ENCODE results near the gene RHPN2.
A peak's percentile ranks its signal among the peaks of the same experiment; 100 is the strongest.
"Not testable (repeated sequence)": the region's sequence is repeated elsewhere in the genome, so short reads cannot be mapped to it uniquely, and the experiment has no call there.

Gene RHPN2

GRCh38 chr19:33026602-33027001, 38.1 kb downstream of the RHPN2 start:
- not testable (repeated sequence) for DNase-seq (ENCODE audit: low spot score)

DNA sequence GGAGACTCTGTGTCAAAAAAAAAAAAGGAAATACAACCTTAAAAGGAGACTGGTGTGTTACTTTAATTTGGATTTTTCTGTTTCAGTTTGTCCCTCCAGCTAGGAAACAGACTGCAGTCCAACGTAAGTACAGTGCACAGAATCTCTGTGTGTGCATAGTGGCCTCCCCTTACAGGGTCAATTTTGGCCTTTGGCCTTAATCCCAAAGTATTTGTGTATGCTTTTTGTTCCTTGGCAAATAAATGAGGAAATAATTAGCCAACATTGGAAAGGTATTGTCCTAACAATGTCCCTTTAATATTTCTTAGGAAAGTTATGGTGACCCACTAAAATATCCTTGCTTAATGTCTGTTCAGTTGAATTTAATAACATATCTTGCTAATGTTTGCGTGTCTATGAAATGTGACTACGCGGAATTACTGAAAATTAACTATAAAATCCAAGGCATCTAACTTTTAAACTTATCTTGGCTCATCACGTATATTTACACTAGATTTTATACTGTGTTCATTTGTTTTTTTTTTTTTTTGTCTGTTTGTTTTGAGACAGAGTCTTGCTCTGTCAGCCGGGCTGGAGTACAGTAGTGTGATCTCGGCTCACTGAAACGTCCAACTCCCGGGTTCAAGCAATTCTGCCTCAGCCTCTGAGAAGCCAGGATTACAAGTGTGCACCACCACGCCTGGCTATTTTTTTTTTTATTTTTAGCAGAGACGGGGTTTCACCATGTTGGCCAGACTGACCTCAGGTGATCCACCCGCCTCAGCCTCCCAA, 39.0 kb downstream of the RHPN2 start:
- not testable (repeated sequence) for DNase-seq (ENCODE audit: low spot score)

- no peak for DNase-seq (ENCODE audit: low spot score)
Measured at GRCh38 chr19:33024398-33024797, 40.3 kb downstream of the RHPN2 start.

DNA sequence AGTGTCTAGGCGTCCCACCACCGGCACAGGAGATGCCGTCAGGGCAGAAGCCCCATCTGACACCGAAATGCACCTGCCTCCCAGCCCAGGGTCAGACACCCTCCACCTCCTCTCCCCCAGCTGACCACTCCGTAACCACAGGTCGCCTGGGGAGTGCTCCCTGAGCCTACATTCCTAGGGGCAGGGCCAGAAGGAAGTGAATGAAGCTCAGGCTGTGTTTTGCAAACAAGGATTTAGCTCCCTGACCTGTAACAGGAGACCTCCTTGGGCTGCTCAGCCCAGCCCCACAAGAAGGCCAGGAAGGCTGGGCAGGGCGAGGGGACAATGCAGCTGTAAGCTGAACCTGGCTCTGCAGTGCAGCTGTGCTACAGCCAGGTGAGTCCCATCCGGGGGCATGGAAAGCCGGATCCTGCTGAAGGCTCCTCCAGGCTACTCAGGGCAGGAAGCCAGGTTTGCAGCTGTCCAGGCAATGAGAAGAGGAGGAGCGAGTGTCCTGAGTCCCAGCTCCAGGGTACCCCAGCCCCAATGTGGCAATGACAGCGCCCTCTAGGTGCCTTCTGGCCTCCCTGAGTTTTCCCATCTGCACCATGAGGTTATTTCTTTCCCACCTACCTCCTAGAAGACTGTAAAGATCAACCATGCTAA, 42.1 kb downstream of the RHPN2 start:
- no peak for DNase-seq (ENCODE audit: low spot score)

DNA sequence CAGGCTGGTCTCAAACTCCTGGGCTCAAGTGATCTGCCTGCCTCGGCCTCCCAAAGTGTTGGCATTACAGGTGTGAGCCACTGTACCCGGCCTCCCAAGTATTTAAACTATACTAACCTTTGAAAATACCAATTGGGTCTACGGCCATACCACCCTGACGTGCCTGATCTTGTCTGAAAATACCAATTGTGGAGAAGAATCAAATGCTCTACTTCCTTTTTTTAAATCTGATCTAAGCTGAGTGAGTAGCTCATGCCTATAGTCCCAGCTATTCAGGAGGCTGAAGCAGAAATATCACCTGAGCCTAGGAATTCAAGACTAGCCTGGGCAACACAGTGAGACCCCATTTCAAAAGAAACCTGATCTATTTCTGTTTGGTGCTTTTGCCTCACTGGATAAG, 53.8 kb downstream of the RHPN2 start:
- not testable (repeated sequence) for DNase-seq (ENCODE audit: low spot score)

- no peak for DNase-seq (ENCODE audit: low spot score)
Measured at GRCh38 chr19:33008738-33009137, 56.0 kb downstream of the RHPN2 start.

DNA sequence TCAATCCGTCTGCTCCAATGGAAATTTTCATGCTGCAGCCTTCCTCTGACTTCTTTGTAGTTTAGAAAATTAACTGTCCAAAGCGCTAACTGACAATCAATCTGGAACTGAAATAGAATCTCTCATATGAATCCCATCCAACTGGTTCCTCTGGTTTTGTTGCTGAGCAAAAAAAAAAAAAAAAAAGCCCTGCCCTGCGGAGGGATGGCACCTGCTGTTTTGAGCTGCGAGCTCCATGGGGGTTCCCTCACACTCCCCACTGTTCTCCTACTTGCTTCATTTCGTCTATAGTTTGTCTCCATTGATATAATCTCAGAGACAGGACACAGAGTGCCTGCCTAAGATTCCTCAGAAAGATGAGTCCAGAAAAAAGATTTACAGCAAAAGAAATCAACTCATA, 59.2 kb downstream of the RHPN2 start:
- no peak for DNase-seq (ENCODE audit: low spot score)

GRCh38 chr19:33003424-33004024, 61.2 kb downstream of the RHPN2 start:
- DNase-seq (ENCODE audit: low spot score): not testable (repeated sequence)

DNA sequence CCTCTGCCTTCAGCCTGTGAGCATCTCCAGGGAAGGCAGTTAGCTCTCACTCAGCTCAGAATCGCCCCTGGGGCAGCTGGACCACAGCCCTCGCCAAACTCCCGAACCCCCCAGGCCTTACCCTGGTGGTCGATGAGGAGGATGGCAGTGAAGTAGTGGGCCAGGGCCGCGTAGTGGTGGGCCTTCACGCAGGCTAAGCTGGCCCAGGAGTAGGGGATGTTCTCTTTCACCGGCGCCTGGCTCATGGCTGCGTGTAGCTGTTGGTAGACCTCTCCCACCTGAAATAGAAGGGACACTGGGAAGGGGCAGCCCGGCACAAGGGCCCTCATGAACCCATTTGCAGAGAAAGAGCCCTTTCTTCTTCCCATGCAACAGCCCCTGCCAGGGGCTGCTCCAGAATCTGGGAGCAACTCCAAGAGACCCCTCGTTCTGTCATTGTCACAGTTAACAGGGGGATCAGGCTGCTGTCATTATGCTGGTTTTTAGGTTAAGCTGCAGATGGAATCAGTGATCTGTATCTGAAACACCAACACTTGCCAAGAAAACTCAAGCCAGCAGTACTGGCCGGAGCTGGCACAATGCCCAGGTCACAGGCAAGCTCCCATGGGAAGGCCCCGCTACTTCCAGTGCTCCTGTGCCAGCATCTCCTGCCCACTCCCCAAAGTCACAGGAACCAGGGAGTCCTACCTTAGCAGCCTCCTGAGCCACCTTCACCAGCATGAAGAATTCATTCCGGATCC, 62.4 kb downstream of the RHPN2 start:
- DNase-seq (ENCODE audit: low spot score): not testable (repeated sequence)

DNA sequence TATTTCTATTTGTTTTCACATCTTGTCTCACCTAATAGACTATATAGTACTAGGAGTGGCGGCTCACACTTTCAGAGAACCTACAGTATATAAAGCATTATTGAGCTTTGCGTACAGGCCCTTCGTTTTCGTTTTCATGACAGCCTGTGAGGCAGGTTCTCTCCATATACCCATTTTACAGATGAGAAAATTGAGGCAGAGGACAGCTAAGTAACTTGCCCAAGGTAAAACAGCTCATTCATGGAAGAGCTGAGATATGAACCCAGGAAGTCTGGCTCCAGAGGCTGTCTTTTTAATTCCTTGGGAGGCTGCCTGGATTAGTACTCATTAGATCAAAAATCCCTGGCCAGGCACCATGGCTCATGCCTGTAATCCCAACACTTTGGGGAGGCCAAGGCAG, 63.8 kb downstream of the RHPN2 start:
- no peak for DNase-seq (ENCODE audit: low spot score)

DNA sequence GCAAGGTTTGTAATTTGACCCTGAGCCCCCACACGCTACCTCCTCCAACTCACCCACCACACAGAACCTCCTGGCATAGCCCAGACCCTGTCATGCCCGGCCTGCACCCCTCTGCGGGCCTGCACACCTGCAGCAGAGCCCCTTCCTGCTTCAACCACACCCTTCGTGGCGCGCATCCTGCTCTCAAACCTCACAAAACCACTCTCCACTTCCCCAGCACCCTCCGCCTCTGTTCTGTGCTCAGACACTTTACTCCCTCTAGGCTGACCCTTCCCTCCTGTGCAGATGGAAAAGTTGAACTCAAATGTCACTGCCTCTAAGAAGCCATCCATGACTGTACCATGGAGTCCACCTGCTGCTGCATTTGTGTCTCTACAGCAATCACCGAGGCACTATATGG, 64.2 kb downstream of the RHPN2 start:
- DNase-seq (ENCODE audit: low spot score): no peak

- DNase-seq (ENCODE audit: low spot score): no peak
Measured at GRCh38 chr19:32998722-32999121, 66.0 kb downstream of the RHPN2 start.

DNA sequence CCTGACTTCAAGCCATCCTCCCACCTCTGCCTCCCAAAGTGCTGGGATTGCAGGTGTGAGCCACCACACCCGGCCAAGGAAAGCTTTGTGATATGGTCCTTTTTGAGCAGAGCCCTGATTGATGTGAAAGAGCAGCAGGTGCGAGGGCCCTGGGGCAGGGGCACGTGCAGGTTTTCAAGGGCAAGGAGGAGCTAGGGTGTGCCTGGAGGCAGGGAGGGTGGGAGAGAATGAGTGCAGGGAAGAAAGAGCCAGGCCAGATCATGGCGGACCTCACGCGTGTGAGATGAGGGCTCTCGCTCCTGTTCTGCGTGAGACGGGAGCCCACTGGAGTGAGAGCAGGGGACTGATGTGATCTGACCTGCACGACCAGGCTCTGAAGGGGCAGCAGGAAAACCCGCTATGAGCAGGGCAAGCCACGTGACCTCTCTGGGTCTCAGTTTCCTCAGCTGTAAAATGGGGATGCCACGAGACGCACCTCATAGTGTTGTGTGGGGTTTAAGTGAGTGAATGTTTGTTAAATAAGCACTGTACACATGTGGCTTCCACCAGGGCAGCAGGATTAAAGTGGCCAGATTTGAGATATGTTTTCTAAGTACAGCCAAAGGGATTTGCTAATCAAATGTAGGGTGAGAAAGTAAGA, 66.9 kb downstream of the RHPN2 start:
- DNase-seq (ENCODE audit: low spot score): no peak

- DNase-seq (ENCODE audit: low spot score): not testable (repeated sequence)
Measured at GRCh38 chr19:32997061-32997464, 67.6 kb downstream of the RHPN2 start.

DNA sequence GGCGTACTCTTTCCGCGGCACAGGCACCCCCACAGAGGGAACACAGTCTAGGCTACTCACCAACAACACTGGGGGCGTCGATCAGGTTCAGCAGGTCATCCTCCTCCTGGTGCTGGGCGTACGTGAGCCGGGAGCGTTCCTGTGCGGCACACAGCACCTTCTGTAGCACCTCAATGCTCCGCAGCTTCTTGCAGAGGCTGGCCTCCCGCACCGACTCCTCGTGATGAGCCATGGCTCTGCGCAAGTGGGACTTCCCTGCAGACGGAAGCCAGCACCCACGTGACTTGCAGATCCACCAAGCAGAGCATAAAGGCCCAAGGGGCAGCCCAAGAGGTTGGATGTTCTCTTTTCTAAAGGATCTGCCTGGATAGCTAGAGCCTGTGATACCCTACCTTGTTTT, 68.7 kb downstream of the RHPN2 start:
- not testable (repeated sequence) for DNase-seq (ENCODE audit: low spot score)

DNA sequence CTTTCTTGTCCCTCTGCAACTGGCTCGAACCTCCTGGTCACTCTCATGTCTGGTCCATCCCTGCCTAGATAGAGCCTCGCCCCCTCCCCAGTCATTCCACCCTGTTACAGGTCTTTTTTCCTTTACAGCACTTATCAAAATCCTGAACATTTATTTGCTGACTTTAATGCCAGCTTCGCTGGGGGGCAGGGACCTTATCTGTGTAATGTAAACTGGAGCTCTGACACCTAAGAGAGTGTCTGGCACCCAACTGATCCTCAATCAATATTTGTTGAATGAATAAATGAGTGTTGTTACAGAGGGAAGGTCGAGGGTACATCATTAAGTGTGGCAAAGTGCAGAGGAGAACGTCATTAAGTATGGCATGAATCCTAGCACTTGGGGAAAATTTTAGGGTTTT, 76.0 kb downstream of the RHPN2 start:
- DNase-seq (ENCODE audit: low spot score): no peak

DNA sequence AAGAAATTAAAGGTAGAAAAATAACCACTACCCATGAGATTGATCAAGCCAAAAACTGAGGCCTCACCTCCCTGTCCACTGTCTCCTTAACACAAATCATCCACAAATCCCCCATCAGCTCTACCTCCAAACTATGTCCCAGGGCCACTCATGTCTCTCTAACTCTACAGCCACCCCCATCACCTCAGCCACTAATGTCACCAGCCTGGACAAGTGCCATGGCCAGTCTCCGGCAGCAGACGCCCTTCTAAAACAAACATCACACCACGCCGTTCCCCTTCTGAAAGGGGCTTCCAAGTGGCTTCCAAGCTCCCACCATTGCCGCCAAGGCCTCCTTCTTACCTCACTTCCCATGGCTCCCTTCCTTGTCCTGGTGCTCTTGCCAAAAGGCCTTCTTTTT, 76.4 kb downstream of the RHPN2 start:
- not testable (repeated sequence) for DNase-seq (ENCODE audit: low spot score)

DNA sequence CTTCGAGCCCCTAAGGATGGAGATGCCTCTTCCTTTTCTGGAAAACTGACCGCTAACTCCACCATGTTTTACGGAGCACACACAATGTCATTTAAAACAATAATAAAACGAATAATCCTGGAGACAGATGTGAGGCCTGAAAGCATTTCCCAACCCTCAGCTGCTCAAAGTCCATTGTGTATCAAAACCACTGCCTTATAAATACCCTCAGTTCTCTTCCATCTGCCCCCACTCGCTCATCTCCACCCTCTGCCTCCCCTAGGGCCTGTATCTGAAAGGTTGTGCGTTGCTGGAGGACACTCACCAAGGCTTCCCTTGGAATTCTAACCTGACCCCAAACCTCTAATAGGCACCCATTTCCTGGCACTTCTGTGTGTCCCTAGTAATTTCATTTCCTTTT, 82.2 kb downstream of the RHPN2 start:
- DNase-seq (ENCODE audit: low spot score): not testable (repeated sequence)

DNA sequence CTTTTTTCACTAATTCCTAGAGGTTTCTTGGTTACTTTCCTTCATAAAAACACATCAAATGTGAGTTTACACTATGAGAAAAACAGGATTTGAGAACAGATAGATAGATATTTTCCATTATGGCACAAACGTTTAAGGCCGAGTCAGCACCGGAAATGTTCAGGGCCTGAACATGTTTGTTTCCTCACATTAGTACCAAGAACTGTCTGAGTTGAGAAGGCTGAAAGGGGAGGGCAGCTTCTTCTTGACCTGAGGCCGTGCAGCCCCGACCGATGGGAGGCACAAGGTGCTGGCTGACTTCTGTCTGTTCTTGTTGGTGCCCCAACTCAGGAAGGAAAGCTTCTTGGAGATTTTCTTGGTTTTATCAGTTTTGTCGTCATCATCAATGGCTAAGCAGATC, 84.9 kb downstream of the RHPN2 start:
- not testable (repeated sequence) for DNase-seq (ENCODE audit: low spot score)

DNA sequence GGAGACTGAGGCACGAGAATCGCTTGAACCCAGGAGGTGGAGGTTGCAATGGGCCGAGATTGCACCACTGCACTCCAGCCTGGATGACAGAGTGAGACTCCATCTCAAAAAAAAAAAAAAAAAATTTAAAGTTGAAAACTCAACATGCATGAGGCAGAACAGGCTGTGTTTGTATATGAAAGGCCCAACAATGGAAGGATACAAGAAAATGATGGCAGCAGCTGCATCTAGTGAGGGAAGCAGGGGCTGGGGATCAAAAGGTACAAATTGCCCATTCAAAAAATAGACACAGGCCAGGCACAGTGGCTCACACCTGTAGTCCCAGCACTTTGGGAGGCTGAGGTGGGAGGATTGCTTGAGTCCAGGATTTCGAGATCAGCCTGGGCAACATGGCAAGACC, 86.9 kb downstream of the RHPN2 start:
- DNase-seq (ENCODE audit: low spot score): not testable (repeated sequence)

DNA sequence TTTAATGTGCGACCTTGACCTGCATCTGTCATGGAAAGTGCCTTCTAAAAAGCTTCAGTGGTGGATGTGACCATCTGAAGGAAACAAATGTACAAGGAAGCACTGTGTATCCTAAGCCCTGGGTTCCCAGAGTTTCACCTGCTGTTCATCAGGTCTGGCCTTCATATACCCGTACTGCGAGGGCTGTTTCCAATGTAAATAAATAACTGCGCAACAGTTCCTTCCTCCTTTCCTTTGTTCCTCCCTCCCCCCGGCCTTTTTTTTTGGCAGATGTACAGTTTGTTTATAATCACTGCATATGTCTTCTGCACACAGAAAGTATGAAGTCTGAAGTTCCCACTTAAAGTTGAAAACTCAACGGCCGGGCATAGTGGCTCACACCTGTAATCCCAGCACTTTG, 87.4 kb downstream of the RHPN2 start:
- DNase-seq (ENCODE audit: low spot score): no peak

DNA sequence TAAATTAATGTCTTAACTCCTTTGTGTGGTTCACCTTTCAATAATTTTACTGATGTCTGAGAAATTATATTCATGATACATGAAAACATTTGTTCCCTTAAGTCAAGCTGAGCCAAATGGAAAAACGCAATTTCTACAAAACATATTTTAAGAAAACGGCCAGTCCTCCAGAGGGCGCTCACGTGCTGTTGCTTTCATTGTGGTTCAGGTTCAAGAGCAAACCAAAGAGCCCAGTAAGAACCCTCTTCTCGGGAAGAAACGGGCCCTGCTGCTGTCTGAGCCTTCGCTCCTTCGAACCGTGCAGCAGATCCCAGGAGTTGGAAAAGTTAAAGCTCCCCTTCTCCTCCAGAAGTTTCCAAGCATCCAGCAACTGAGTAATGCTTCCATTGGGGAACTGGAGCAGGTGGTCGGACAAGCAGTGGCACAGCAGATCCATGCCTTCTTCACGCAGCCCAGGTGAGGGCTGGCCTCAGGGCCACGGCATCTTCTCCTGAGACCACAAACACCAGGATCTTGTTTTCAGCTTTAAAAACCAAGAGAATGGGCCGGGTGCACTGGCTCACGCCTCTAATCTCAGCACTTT, 88.4 kb downstream of the RHPN2 start:
- DNase-seq (ENCODE audit: low spot score): peak; percentile 72

Data from hematopoietic multipotent progenitor cell treated with erythropoietin and hydrocortisone succinate and interleukin-3 and kit ligand, for 17 days (in vitro differentiated cells).